HG03175 (cell line): ENCODE data around the gene BCAS3.

Source experiments
- ATAC-seq: cut with Tn5 transposase; IDR thresholded peaks from one replicate; pipeline ENCODE4 v1.9.1; 2021; ENCODE audit warnings: mild to moderate bottlenecking, moderate library complexity; ENCODE audit not compliant: unreplicated experiment

The BCAS3 gene

GRCh38 chr17:61384692-61385576 is 707.3 kb downstream of the BCAS3 start:
- no peak for ATAC-seq

- no peak for ATAC-seq
These were observed 708.1 kb downstream of the BCAS3 start for GRCh38 chr17:61385577-61386236.

- no peak for ATAC-seq
These were observed 708.6 kb downstream of the BCAS3 start for GRCh38 chr17:61386251-61386650.

- ATAC-seq: no peak
These were observed 709.4 kb downstream of the BCAS3 start for GRCh38 chr17:61387011-61387410.

- ATAC-seq: no peak
These were observed 710.1 kb downstream of the BCAS3 start for GRCh38 chr17:61387511-61388305.

GRCh38 chr17:61388561-61389356 is 711.1 kb downstream of the BCAS3 start:
- ATAC-seq: no peak

- no peak for ATAC-seq
These were observed 712.2 kb downstream of the BCAS3 start for GRCh38 chr17:61389670-61390478.

- ATAC-seq: no peak
These were observed 712.8 kb downstream of the BCAS3 start for GRCh38 chr17:61390479-61390791.

- ATAC-seq: no peak
These were observed 714.1 kb downstream of the BCAS3 start for GRCh38 chr17:61391595-61392291.

- ATAC-seq: no peak
These were observed 715.0 kb downstream of the BCAS3 start for GRCh38 chr17:61392679-61393078.

- ATAC-seq: no peak
These were observed 715.9 kb downstream of the BCAS3 start for GRCh38 chr17:61393550-61393903.

- ATAC-seq: no peak
These were observed 716.4 kb downstream of the BCAS3 start for GRCh38 chr17:61393904-61394629.

GRCh38 chr17:61394630-61395408 is 717.2 kb downstream of the BCAS3 start:
- ATAC-seq: no peak

- ATAC-seq: no peak
These were observed 717.8 kb downstream of the BCAS3 start for GRCh38 chr17:61395409-61395982.

- ATAC-seq: no peak
These were observed 718.4 kb downstream of the BCAS3 start for GRCh38 chr17:61395983-61396585.

- ATAC-seq: no peak
These were observed 719.0 kb downstream of the BCAS3 start for GRCh38 chr17:61396586-61397085.
